Peyer's patch (tissue), 4 donors: ENCODE data around the gene HPX. TPM values are rescaled to one million over a fixed set of nuclear protein-coding genes. Genes with fewer than 3 reads are reported as not detected.

Experiments used
- DNase-seq, 3 donors: peaks; one replicate each; pipeline ENCODE4 v3.0.0-alpha.2; 2017 to 2019
- H3K27ac ChIP-seq, 4 donors: fragments of 200-600 bp; sonication (generic); one replicate each; pipeline ENCODE4 v1.5.1; 2016 to 2019
- H3K27me3 ChIP-seq, 2 donors: fragments of 200-600 bp; sonication (generic); one replicate each; pipeline ENCODE4 v1.5.1; 2019
- H3K36me3 ChIP-seq, 3 donors: fragments of 200-600 bp; sonication (generic); one replicate each; pipeline ENCODE4 v1.5.1; 2016 to 2019
- H3K4me1 ChIP-seq, 4 donors: fragments of 200-600 bp; sonication (generic); one replicate each; pipeline ENCODE4 v1.5.1; 2016 to 2019
- H3K4me3 ChIP-seq, 4 donors: fragments of 200-600 bp; sonication (generic); 1 replicate in 3 of 4; 2 replicates in 1 of 4; pipeline ENCODE4 v1.5.1; 2016 to 2019; ENCODE audit warnings: mild to moderate bottlenecking in 1 of 4
- H3K9me3 ChIP-seq, 4 donors: fragments of 200-600 bp; sonication (generic); one replicate each; pipeline ENCODE4 v1.5.1; 2016 to 2019; ENCODE audit warnings: mild to moderate bottlenecking in 1 of 4
- CTCF ChIP-seq, 6 experiments: fragments of 450-650 bp in 4 of 6; fragments of 200-600 bp in 2 of 6; sonication (generic) in 1 of 6; IDR thresholded peaks; one replicate each; pipeline ENCODE4 v1.5.1; 2017 to 2019; ENCODE audit warnings: antibody characterized with exemption in 6 of 6, mild to moderate bottlenecking in 3 of 6, moderate library complexity in 1 of 6
- POLR2A ChIP-seq, 2 donors: fragments of 450-650 bp; IDR thresholded peaks; one replicate each; pipeline ENCODE4 v1.5.1; 2017; ENCODE audit warnings: antibody characterized with exemption in 2 of 2, mild to moderate bottlenecking in 2 of 2, moderate library complexity in 2 of 2
- total RNA-seq, 4 donors: library from RNA; depleted of rRNA; stranded (reverse); fragments of >200 nt; gene quantifications; one replicate each; pipeline ENCODE4 v1.1.0, GENCODE V29; 2016

The HPX gene
- total RNA-seq, 4 donors from 2014 or later: 2.2 to 10.1 (median 5.3) TPM; not detected in 1

GRCh38 chr11:6459099-6459450 is 18.3 kb upstream of the HPX start:
- H3K36me3 ChIP-seq: peaks cover 0 to 90% (median 0%) of the 10 kb centered on the region in 3 donors
- H3K4me1 ChIP-seq: no peaks in the 10 kb centered on the region
- H3K27me3 ChIP-seq: no peaks in the 10 kb centered on the region
- H3K4me3 ChIP-seq: no peak overlapping the region
- H3K9me3 ChIP-seq: no peaks in the 10 kb centered on the region
- DNase-seq: peak in 1 of 3 donors; percentile 69
- H3K27ac ChIP-seq: peak overlapping the region in 2 of 4 donors; percentile 64 to 80
- no peak for TF ChIP-seq CTCF (IDR thresholded peaks at IDR 0.05)
- no peak for TF ChIP-seq POLR2A (IDR thresholded peaks at IDR 0.05)

GRCh38 chr11:6458352-6459098 is 17.7 kb upstream of the HPX start:
- H3K27me3 ChIP-seq: no peaks in the 10 kb centered on the region
- H3K27ac ChIP-seq: peak overlapping the region in 1 of 4 donors; percentile 80
- no peak for TF ChIP-seq POLR2A (IDR thresholded peaks at IDR 0.05)
- TF ChIP-seq CTCF (IDR thresholded peaks at IDR 0.05): no peak
- H3K9me3 ChIP-seq: no peaks in the 10 kb centered on the region
- H3K4me3 ChIP-seq: no peak overlapping the region
- DNase-seq: no peak
- peaks cover 0 to 89% (median 0%) of the 10 kb centered on the region in 3 donors for H3K36me3 ChIP-seq
- H3K4me1 ChIP-seq: no peaks in the 10 kb centered on the region

GRCh38 chr11:6457581-6458320 is 17.0 kb upstream of the HPX start:
- Histone ChIP-seq H3K9me3 (no peaks in the 10 kb centered on the region), H3K4me1 (no peaks in the 10 kb centered on the region), H3K27ac (no peak overlapping the region), H3K27me3 (no peaks in the 10 kb centered on the region), H3K36me3 (peaks cover 0 to 89% (median 0%) of the 10 kb centered on the region in 3 donors), H3K4me3 (no peak overlapping the region)
- TF ChIP-seq POLR2A (IDR thresholded peaks at IDR 0.05) (no peak), CTCF (IDR thresholded peaks at IDR 0.05) (no peak)
- DNase-seq: no peak

GRCh38 chr11:6456361-6457073 is 15.7 kb upstream of the HPX start:
- no peaks in the 10 kb centered on the region for H3K27me3 ChIP-seq
- no peaks in the 10 kb centered on the region for H3K4me1 ChIP-seq
- peaks cover 0 to 90% (median 0%) of the 10 kb centered on the region in 3 donors for H3K36me3 ChIP-seq
- no peak overlapping the region for H3K27ac ChIP-seq
- no peak overlapping the region for H3K4me3 ChIP-seq
- TF ChIP-seq CTCF (IDR thresholded peaks at IDR 0.05): no peak
- TF ChIP-seq POLR2A (IDR thresholded peaks at IDR 0.05): no peak
- no peaks in the 10 kb centered on the region for H3K9me3 ChIP-seq
- DNase-seq: no peak

- H3K4me3 ChIP-seq: no peak overlapping the region
- no peak for TF ChIP-seq CTCF (IDR thresholded peaks at IDR 0.05)
- no peak for TF ChIP-seq POLR2A (IDR thresholded peaks at IDR 0.05)
- peaks cover 0 to 91% (median 0%) of the 10 kb centered on the region in 3 donors for H3K36me3 ChIP-seq
- H3K9me3 ChIP-seq: no peaks in the 10 kb centered on the region
- H3K4me1 ChIP-seq: no peaks in the 10 kb centered on the region
- H3K27me3 ChIP-seq: no peaks in the 10 kb centered on the region
- no peak for DNase-seq
- no peak overlapping the region for H3K27ac ChIP-seq
These were observed 14.3 kb upstream of the HPX start for GRCh38 chr11:6455070-6455469.
